GM23248 (cell line): ENCODE measurements around the gene GNAI2. TPM values are rescaled to one million over a fixed set of nuclear protein-coding genes. Genes with fewer than 3 reads are reported as not detected.
"Not testable (repeated sequence)": the region's sequence is repeated elsewhere in the genome, so short reads cannot be mapped to it uniquely, and the experiment has no call there.

Experiments used
- DNase-seq: peaks from one replicate; pipeline ENCODE4 v3.0.0-alpha.2; 2015
- H2AFZ ChIP-seq: fragments of 200-600 bp; sonication (generic); 2 replicates; pipeline ENCODE4 v1.6.1; 2016; ENCODE audit warnings: antibody characterized with exemption
- H3F3A ChIP-seq: fragments of 200-600 bp; sonication (generic); 2 replicates; pipeline ENCODE4 v1.6.1; 2016; ENCODE audit warnings: mild to moderate bottlenecking, antibody characterized with exemption, mixed run types; ENCODE audit not compliant: insufficient read depth
- H3K27ac ChIP-seq: fragments of 200-600 bp; sonication (generic); 2 replicates; pipeline ENCODE4 v1.5.1; 2016; ENCODE audit warnings: mild to moderate bottlenecking
- H3K27me3 ChIP-seq: fragments of 200-600 bp; sonication (generic); replicated peaks from 2 replicates; pipeline ENCODE4 v1.6.1; 2016; ENCODE audit warnings: mild to moderate bottlenecking; ENCODE audit not compliant: insufficient read depth
- H3K36me3 ChIP-seq: fragments of 200-600 bp; sonication (generic); 2 replicates; pipeline ENCODE4 v1.6.1; 2016; ENCODE audit warnings: low read depth, mild to moderate bottlenecking
- H3K4me1 ChIP-seq: fragments of 200-600 bp; sonication (generic); 2 replicates; pipeline ENCODE4 v1.6.1; 2016; ENCODE audit warnings: mild to moderate bottlenecking; ENCODE audit not compliant: insufficient read depth
- H3K4me2 ChIP-seq: fragments of 200-600 bp; sonication (generic); one replicate; pipeline ENCODE4 v1.6.1; 2016; ENCODE audit warnings: mild to moderate bottlenecking; ENCODE audit not compliant: unreplicated experiment
- H3K4me3 ChIP-seq: fragments of 200-600 bp; sonication (generic); 2 replicates; pipeline ENCODE4 v1.5.1; 2016; ENCODE audit warnings: mild to moderate bottlenecking
- H3K79me2 ChIP-seq: fragments of 200-600 bp; sonication (generic); 2 replicates; pipeline ENCODE4 v1.6.1; 2016; ENCODE audit warnings: mild to moderate bottlenecking; ENCODE audit not compliant: insufficient read depth
- H3K9ac ChIP-seq: fragments of 200-600 bp; sonication (generic); 2 replicates; pipeline ENCODE4 v1.6.1; 2016; ENCODE audit warnings: mild to moderate bottlenecking
- H3K9me2 ChIP-seq: fragments of 200-600 bp; sonication (generic); 2 replicates; pipeline ENCODE4 v1.6.1; 2016; ENCODE audit warnings: mixed run types, mild to moderate bottlenecking, moderate library complexity; ENCODE audit not compliant: insufficient read depth
- H3K9me3 ChIP-seq: fragments of 200-600 bp; sonication (generic); one replicate; pipeline ENCODE4 v1.6.1; 2017; ENCODE audit warnings: low read depth
- H4K20me1 ChIP-seq: fragments of 200-600 bp; sonication (generic); 2 replicates; pipeline ENCODE4 v1.6.0; 2016; ENCODE audit not compliant: insufficient read depth
- EZH2 ChIP-seq: fragments of 200-600 bp; sonication (generic); IDR thresholded peaks from 2 replicates; pipeline ENCODE4 v1.6.1; 2018; ENCODE audit warnings: antibody characterized with exemption, mild to moderate bottlenecking; ENCODE audit not compliant: insufficient read depth, poor library complexity, severe bottlenecking
- EZH2phosphoT487 ChIP-seq: fragments of 200-600 bp; sonication (generic); IDR thresholded peaks from 2 replicates; pipeline ENCODE4 v1.6.1; 2018; ENCODE audit warnings: antibody characterized with exemption, moderate library complexity, mild to moderate bottlenecking, low read depth; ENCODE audit not compliant: insufficient read depth
- WGBS, 2 experiments: methylation state at CpG; one replicate each; pipeline ENCODE4 v1.1.6; 2015 to 2017; ENCODE audit warnings: low lambda C conversion rate in 2 of 2, low coverage in 1 of 2; ENCODE audit errors: missing lambda C conversion rate in 2 of 2; 5-methylcytosine and 5-hydroxymethylcytosine counted together
- in situ Hi-C: fragments of 300-500 bp; cut with MboI; formaldehyde crosslinking; loops from 2 replicates; pipeline ENCODE4 v1.15.0; 2020
- polyA plus RNA-seq: library from polyadenylated mRNA; unstranded; fragments of >200 nt; fragmentation: Nextera tagmentation; extraction: Ambion mirVana; gene quantifications from 2 replicates; pipeline ENCODE4 v1.2.1, GENCODE V29; 2016
- total RNA-seq: library from RNA; depleted of rRNA; stranded (reverse); fragments of >200 nt; shearing (Covaris generic); gene quantifications from 2 replicates; pipeline ENCODE4 v1.2.3, GENCODE V29; 2014

Gene GNAI2
- total and polyA plus RNA-seq, 2 experiments from 2014 or later: 424 to 427 TPM

DNA sequence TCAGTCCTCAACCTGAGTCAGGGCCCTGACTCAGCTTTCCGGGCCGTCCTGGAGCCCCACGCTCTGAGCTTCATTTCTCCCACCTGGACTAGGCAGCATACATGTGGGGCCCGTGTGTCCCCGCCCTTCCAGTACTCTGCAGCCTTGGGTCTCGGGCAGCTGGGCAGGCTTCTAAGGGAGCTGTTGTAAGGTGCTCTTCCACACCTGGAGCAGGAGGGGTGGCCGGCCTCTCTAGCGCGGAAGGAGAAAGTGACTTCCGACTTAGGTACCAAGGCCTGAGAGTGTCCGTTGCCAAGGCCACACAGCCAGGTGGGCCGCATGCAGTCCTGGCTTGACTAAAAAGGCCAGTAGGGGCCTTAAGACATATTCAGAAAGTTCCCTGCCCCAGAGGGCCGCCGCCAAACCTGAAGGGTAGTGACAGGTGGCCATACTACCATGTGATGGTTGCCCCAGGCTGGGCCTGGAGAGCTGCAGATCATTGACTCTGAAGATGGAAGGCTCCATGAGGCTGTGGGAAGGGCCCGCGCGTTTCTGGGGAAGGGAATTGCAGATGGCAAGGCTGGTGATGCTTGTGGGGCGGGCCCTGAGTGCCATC is 23.5 kb downstream of the GNAI2 start:
- H2AFZ ChIP-seq: no peak overlapping the region

DNA sequence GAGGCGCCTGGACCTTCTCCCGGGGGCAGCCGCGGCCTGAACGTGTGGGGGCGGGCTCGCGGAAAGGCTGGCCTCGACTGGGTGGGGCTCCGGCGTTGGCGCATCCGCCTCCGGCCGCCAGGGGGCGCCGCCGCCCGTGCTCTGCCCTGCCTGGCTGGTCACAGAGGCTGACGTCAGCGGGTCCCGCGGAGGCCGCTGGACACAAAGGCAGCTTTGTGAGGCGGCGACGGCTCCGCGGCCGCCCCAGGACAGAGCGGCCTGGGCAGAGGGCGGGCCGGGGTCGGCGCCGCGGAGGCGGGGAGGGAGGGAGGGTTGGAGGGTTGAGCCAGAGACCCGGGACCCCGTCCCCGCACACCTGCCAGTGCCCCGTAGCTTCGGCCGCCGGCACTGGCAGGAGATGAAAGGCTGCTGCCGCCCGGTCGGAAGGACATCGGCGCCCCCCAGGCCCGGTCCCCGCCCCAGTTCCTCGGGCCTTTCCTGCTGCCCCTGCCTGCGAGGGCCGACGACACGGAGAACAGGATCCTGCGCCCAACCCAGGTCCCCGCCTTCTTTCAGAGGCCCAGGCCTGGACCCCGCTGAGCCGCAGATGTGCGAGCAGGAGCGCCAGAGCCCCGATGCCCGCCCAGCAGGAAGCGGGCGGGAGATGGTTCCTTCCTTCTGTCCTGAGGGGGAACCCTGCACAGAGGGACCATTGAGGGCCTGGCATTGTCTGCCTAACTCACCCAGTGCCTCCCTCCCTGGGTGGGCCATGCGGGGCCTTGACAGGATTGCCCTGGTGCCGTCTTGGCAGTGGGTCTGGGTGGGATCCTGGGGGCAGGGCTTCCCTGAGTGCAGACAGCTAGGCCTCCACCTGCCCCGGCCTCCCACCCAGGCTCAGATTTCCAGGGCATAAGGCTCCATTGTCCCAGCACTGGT is 24.3 kb downstream of the GNAI2 start:
- peak overlapping the region; percentile 84 for H3K9ac ChIP-seq
- peaks cover 6% of the 10 kb centered on the region; the same call in 1 of the 2 replicates for H3F3A ChIP-seq
- in situ Hi-C loops: no loop called here
- no peaks in the 10 kb centered on the region for H3K27me3 ChIP-seq
- no peak for TF ChIP-seq EZH2
- TF ChIP-seq EZH2phosphoT487: no peak
- H3K4me3 ChIP-seq: peak overlapping the region; percentile 67
- peak overlapping the region; percentile 43; the same call in 1 of the 2 replicates for H2AFZ ChIP-seq
- peaks cover 13% of the 10 kb centered on the region for H3K36me3 ChIP-seq
- 4 to 5% methylated on average over 36 to 55 of the region's 70 CpGs for WGBS, 2 experiments
- H3K4me1 ChIP-seq: peaks cover 18% of the 10 kb centered on the region
- no peaks in the 10 kb centered on the region for H4K20me1 ChIP-seq
- H3K27ac ChIP-seq: peak overlapping the region; percentile 64
- peak overlapping the region; percentile 71 for H3K4me2 ChIP-seq
- H3K79me2 ChIP-seq: peaks cover 22% of the 10 kb centered on the region
- H3K9me3 ChIP-seq: no peaks in the 10 kb centered on the region
- DNase-seq: peak; percentile 95
- no peaks in the 10 kb centered on the region for H3K9me2 ChIP-seq

More for the DNA sequence above, 23.5 kb downstream of the GNAI2 start:
- peaks cover 6% of the 10 kb centered on the region; the same call in 1 of the 2 replicates for H3F3A ChIP-seq
- H3K4me2 ChIP-seq: no peak overlapping the region
- H3K9me3 ChIP-seq: no peaks in the 10 kb centered on the region
- peaks cover 13% of the 10 kb centered on the region for H3K4me1 ChIP-seq
- 58 to 64% methylated on average over 18 of the region's 18 CpGs for WGBS, 2 experiments
- H3K9ac ChIP-seq: peak overlapping the region; percentile 84
- H4K20me1 ChIP-seq: no peaks in the 10 kb centered on the region
- H3K4me3 ChIP-seq: no peak overlapping the region
- in situ Hi-C loops: no loop called here
- no peaks in the 10 kb centered on the region for H3K27me3 ChIP-seq
- peak overlapping the region; percentile 53 for H3K27ac ChIP-seq
- peaks cover 13% of the 10 kb centered on the region for H3K36me3 ChIP-seq
- DNase-seq: no peak
- no peaks in the 10 kb centered on the region for H3K9me2 ChIP-seq
- H3K79me2 ChIP-seq: peaks cover 29% of the 10 kb centered on the region
- no peak for TF ChIP-seq EZH2phosphoT487
- no peak for TF ChIP-seq EZH2

DNA sequence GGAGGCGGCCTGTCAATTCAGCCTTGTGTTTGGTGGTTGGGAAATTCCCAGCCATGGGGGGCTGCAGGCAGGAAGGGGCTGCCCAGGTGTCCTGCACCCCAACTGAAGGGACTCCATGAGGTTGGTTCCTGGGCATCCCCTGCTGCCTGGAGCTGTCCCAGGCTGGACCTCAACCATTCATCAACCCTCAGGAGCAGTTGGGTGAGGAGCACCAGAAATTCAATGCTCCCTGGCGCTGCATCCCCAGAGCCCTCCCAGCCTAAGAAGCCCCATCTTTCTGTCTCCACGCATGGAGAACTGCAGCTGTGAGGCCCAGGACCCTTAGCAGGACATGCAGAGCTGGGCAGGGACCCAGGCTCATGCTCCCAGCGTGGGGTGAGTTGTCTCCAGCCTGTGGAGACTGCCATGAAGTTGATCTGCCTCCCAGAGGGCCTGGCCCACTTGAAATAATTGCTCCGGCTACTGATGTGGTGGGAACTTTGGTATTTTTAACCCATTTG is 25.0 kb downstream of the GNAI2 start:
- Histone ChIP-seq H3F3A (peaks cover 6% of the 10 kb centered on the region; the same call in 1 of the 2 replicates), H3K36me3 (peaks cover 13% of the 10 kb centered on the region), H3K79me2 (peaks cover 17% of the 10 kb centered on the region), H4K20me1 (no peaks in the 10 kb centered on the region), H3K9me3 (no peaks in the 10 kb centered on the region), H3K4me2 (peak overlapping the region; percentile 71), H3K27ac (peak overlapping the region; percentile 64), H2AFZ (no peak overlapping the region), H3K9ac (peak overlapping the region; percentile 84), H3K4me3 (peak overlapping the region; percentile 67), H3K4me1 (peaks cover 19% of the 10 kb centered on the region), H3K9me2 (no peaks in the 10 kb centered on the region), H3K27me3 (no peaks in the 10 kb centered on the region)
- 51 to 59% methylated on average over 5 of the region's 5 CpGs for WGBS, 2 experiments
- no peak for TF ChIP-seq EZH2
- no peak for DNase-seq
- in situ Hi-C loops: no loop called here

DNA sequence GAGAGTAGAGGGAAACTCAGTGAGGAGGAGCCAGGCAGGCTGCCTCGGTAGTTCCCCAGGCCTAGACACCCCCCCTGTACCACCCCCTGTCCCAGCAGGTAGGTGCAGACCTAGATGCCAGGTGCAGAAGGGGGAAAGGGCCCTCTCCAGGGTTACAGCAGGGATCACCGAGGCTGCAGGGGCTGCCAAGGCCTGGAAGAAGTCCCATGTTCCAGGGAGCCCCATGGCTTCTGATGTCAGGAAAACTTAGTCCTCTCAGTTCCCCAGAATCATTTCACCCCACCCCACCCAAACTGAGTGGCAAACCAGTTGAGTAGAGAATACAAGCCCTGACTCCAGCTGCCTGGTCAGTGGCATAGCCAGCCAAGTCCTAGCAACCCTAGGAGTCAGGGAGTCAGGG is 25.5 kb downstream of the GNAI2 start:
- Histone ChIP-seq H3K9ac (peak overlapping the region; percentile 84), H3K27ac (no peak overlapping the region)

DNA sequence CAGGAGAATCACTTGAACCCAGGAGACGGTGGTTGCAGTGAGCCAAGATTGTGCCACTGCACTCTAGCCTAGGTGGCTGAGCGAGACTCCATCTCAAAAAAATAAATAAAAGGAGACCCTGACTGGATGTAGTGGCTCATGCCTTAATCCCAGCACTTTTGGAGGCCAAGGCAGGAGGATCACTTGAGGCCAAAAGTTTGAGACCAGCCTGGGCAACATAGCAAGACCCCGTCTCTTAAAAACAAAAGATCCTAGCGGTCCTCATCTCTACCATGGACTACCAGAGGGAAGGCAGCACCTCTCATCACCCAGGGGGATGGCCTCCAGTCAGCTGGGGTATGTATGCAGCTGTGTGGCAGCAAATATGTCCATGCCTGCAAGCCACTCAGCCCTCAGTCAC is 26.2 kb downstream of the GNAI2 start:
- H2AFZ ChIP-seq: not testable (repeated sequence)
- 82 to 94% methylated on average over 4 of the region's 4 CpGs for WGBS, 2 experiments

More for the DNA sequence above, 25.5 kb downstream of the GNAI2 start:
- Histone ChIP-seq H3K9me2 (no peaks in the 10 kb centered on the region), H3K4me3 (no peak overlapping the region), H3K9me3 (no peaks in the 10 kb centered on the region), H4K20me1 (no peaks in the 10 kb centered on the region), H3K4me2 (no peak overlapping the region), H3F3A (peaks cover 6% of the 10 kb centered on the region; the same call in 1 of the 2 replicates), H3K36me3 (peaks cover 10% of the 10 kb centered on the region), H2AFZ (no peak overlapping the region), H3K79me2 (peaks cover 12% of the 10 kb centered on the region), H3K4me1 (peaks cover 19% of the 10 kb centered on the region), H3K27me3 (no peaks in the 10 kb centered on the region)
- no peak for DNase-seq
- in situ Hi-C loops: no loop called here
- TF ChIP-seq EZH2 (no peak), EZH2phosphoT487 (no peak)
- WGBS, 2 experiments: 23 to 24% methylated on average over 2 of the region's 2 CpGs

More for the DNA sequence above, 26.2 kb downstream of the GNAI2 start:
- H3K36me3 ChIP-seq, H3K9me3 ChIP-seq, H3K4me3 ChIP-seq, in situ Hi-C loops, H3K9me2 ChIP-seq, H3K9ac ChIP-seq, H3K4me2 ChIP-seq, H3K27me3 ChIP-seq, H3K79me2 ChIP-seq, H4K20me1 ChIP-seq, DNase-seq, H3K27ac ChIP-seq: not testable (repeated sequence)
- peaks cover 22% of the 10 kb centered on the region for H3K4me1 ChIP-seq
- H3F3A ChIP-seq: peaks cover 13% of the 10 kb centered on the region; the same call in 1 of the 2 replicates
